ENCODE results near the gene SLC17A7. TPM values are rescaled to one million over a fixed set of nuclear protein-coding genes. Genes with fewer than 3 reads are reported as not detected.
A peak's percentile ranks its signal among the peaks of the same experiment; 100 is the strongest.

SLC17A7 gene
- total and polyA plus RNA-seq, 2 of the 13 experiments (the other 11 are each of a cell fraction or from before 2014, with no cell fraction given): 0.32 TPM; not detected in 1

DNA sequence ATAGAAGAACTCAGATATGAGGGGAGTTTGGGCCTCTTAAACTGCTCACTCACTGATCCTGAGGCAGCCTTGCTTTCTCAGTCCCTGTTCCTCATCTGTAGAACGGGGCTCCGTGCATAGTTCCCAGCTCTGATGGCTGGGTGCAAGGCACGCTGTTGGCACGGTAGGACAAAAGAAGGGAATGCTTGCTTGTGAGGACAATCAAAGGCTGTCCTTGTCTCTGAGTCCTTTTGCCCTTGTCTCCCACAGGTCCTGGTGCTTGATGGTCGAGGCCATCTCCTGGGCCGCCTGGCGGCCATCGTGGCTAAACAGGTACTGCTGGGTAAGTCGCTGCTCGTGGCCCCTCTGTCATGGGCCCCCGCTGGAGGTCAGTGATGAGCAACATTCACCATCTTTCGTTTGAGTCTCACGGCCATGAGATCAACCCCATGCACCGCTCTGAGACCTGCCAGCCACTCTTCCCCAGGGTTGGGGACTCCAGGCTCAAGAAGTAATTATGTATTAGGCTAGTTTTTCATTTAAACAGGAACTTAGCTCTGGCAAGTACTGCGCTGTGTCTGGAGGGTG, 48.4 kb upstream of the SLC17A7 start (continued):
- TF ChIP-seq, protein P1, sequence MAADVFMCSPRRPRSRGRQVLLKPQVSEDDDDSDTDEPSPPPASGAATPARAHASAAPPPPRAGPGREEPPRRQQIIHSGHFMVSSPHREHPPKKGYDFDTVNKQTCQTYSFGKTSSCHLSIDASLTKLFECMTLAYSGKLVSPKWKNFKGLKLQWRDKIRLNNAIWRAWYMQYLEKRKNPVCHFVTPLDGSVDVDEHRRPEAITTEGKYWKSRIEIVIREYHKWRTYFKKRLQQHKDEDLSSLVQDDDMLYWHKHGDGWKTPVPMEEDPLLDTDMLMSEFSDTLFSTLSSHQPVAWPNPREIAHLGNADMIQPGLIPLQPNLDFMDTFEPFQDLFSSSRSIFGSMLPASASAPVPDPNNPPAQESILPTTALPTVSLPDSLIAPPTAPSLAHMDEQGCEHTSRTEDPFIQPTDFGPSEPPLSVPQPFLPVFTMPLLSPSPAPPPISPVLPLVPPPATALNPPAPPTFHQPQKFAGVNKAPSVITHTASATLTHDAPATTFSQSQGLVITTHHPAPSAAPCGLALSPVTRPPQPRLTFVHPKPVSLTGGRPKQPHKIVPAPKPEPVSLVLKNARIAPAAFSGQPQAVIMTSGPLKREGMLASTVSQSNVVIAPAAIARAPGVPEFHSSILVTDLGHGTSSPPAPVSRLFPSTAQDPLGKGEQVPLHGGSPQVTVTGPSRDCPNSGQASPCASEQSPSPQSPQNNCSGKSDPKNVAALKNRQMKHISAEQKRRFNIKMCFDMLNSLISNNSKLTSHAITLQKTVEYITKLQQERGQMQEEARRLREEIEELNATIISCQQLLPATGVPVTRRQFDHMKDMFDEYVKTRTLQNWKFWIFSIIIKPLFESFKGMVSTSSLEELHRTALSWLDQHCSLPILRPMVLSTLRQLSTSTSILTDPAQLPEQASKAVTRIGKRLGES (CRISPR knock-in tag; IDR thresholded peaks at IDR 0.05; ENCODE audit: borderline replicate concordance): no peak
- no peak; the same call in 1 of the 2 replicates for TF ChIP-seq NRL (CRISPR knock-in tag; IDR thresholded peaks at IDR 0.05; ENCODE audit: borderline replicate concordance)
- TF ChIP-seq, protein P2, sequence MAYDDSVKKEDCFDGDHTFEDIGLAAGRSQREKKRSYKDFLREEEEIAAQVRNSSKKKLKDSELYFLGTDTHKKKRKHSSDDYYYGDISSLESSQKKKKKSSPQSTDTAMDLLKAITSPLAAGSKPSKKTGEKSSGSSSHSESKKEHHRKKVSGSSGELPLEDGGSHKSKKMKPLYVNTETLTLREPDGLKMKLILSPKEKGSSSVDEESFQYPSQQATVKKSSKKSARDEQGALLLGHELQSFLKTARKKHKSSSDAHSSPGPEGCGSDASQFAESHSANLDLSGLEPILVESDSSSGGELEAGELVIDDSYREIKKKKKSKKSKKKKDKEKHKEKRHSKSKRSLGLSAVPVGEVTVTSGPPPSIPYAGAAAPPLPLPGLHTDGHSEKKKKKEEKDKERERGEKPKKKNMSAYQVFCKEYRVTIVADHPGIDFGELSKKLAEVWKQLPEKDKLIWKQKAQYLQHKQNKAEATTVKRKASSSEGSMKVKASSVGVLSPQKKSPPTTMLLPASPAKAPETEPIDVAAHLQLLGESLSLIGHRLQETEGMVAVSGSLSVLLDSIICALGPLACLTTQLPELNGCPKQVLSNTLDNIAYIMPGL (CRISPR knock-in tag; IDR thresholded peaks at IDR 0.05; ENCODE audit: borderline replicate concordance in 1 of 2, low read depth in 1 of 2): peak; percentile 83
- no peak for TF ChIP-seq RORA (CRISPR knock-in tag; IDR thresholded peaks at IDR 0.05)
- no peak for TF ChIP-seq ZNF747 (CRISPR knock-in tag; IDR thresholded peaks at IDR 0.05; ENCODE audit: borderline replicate concordance)
- no peak for TF ChIP-seq NFE2L1 (CRISPR knock-in tag; IDR thresholded peaks at IDR 0.05; ENCODE audit: borderline replicate concordance)
- TF ChIP-seq RNF2 (conservative IDR thresholded peaks at IDR 0.05; ENCODE audit: low read depth): no peak
- TF ChIP-seq ZNF446 (CRISPR knock-in tag; IDR thresholded peaks at IDR 0.05): no peak
- TF ChIP-seq ZNF556 (CRISPR knock-in tag; IDR thresholded peaks at IDR 0.05; ENCODE audit: borderline replicate concordance): peak; percentile 48; the same call in 1 of the 2 replicates
- no peak for TF ChIP-seq IKZF1 (IDR thresholded peaks at IDR 0.05)
- TF ChIP-seq, protein P3, sequence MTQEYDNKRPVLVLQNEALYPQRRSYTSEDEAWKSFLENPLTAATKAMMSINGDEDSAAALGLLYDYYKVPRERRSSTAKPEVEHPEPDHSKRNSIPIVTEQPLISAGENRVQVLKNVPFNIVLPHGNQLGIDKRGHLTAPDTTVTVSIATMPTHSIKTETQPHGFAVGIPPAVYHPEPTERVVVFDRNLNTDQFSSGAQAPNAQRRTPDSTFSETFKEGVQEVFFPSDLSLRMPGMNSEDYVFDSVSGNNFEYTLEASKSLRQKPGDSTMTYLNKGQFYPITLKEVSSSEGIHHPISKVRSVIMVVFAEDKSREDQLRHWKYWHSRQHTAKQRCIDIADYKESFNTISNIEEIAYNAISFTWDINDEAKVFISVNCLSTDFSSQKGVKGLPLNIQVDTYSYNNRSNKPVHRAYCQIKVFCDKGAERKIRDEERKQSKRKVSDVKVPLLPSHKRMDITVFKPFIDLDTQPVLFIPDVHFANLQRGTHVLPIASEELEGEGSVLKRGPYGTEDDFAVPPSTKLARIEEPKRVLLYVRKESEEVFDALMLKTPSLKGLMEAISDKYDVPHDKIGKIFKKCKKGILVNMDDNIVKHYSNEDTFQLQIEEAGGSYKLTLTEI (CRISPR knock-in tag; conservative IDR thresholded peaks at IDR 0.05): no peak
- TF ChIP-seq ZBTB21 (CRISPR knock-in tag; IDR thresholded peaks at IDR 0.05): no peak
- peak; percentile 67 for TF ChIP-seq ZNF143 (CRISPR knock-in tag; IDR thresholded peaks at IDR 0.05)
- peak; percentile 41; the same call in 1 of the 2 replicates for TF ChIP-seq TAF1 (CRISPR knock-in tag; IDR thresholded peaks at IDR 0.05)
- TF ChIP-seq NPAS2 (CRISPR knock-in tag; IDR thresholded peaks at IDR 0.05; ENCODE audit: borderline replicate concordance): no peak
- TF ChIP-seq ZFYVE20 (CRISPR knock-in tag; IDR thresholded peaks at IDR 0.05; ENCODE audit: borderline replicate concordance, low read depth): no peak
- no peak for TF ChIP-seq ZNF839 (CRISPR knock-in tag; IDR thresholded peaks at IDR 0.05; ENCODE audit: borderline replicate concordance)
- TF ChIP-seq GATAD2A (CRISPR knock-in tag; IDR thresholded peaks at IDR 0.05): peak; percentile 19; the same call in 1 of the 2 replicates
- TF ChIP-seq, protein P4, sequence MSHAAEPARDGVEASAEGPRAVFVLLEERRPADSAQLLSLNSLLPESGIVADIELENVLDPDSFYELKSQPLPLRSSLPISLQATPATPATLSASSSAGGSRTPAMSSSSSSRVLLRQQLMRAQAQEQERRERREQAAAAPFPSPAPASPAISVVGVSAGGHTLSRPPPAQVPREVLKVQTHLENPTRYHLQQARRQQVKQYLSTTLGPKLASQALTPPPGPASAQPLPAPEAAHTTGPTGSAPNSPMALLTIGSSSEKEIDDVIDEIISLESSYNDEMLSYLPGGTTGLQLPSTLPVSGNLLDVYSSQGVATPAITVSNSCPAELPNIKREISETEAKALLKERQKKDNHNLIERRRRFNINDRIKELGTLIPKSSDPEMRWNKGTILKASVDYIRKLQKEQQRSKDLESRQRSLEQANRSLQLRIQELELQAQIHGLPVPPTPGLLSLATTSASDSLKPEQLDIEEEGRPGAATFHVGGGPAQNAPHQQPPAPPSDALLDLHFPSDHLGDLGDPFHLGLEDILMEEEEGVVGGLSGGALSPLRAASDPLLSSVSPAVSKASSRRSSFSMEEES (CRISPR knock-in tag; IDR thresholded peaks at IDR 0.05): no peak
- TF ChIP-seq, protein P5, sequence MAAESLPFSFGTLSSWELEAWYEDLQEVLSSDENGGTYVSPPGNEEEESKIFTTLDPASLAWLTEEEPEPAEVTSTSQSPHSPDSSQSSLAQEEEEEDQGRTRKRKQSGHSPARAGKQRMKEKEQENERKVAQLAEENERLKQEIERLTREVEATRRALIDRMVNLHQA (CRISPR knock-in tag; IDR thresholded peaks at IDR 0.05): no peak
- no peak for TF ChIP-seq ZNF337 (CRISPR knock-in tag; IDR thresholded peaks at IDR 0.05; ENCODE audit: borderline replicate concordance, low read depth)
